ENCODE data around the gene GMPR2.

DNA sequence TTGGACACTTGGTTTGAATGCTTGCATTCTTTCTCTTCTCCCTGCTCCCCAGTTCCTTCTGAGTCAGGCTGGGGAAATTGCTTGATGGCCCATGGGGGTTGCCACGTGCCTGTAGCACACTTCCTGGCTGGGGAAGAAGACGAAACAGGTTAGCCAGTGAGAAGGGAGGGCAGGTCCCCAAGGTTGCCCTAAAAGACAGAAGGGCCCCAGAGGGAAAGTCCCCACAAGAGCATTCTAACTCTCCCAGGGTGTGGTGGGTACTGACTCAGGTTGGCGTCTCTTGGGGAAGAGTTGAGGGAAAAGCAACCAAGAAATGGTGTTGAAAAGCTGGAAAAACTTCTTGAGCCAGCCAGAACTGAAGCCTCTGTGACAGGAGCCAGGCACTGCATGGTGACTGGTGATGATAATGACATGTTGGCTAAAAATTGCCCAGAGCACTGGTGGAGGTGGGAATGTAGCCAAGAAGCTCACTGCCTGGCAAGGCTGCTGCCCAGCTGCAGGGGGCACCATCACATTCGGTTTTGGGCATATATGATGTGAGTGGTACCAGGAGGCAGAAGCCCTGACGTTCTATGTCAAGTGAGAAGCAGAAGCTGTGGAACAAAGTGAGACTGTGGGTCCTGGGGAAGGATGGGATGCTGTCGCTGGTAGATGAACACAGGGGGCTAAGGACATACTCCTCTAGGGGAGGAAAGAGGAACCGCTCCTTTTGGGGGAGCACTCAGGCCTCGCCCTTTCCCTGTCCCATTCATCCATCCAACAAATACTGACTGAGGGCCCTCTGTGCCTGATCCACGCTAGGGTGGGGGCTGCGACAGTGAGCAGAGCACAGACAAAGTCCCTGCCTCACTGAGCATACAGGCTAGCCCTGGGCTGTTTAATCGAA is 46.8 kb downstream of the GMPR2 start:
- TF ChIP-seq CTCF (IDR thresholded peaks at IDR 0.05) (no peak), POLR2A (IDR thresholded peaks at IDR 0.05) (no peak)
